Kidney tubule cell (primary cell): ENCODE data around the gene GRK5.
"Not testable (repeated sequence)": the region's sequence is repeated elsewhere in the genome, so short reads cannot be mapped to it uniquely, and the experiment has no call there.

Experiments used
- DNase-seq: peaks from one replicate; pipeline ENCODE4 v3.0.0-alpha.2; 2018; ENCODE audit warnings: low spot score

The GRK5 gene

DNA sequence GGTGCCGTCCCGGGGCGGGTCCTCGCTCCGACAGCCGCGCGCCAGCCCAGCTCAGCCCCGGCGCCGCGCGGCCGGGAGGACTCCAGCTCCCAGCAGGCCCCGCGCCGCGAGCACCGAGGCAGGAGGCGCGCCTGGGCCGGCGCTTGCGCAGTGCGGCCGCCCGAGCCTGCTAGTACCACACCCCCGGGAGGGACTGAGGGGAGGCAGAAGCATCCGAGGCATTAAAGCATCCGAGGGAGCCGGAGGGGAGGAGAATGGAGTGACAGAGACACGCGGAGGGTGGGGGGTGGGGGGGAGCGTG, at the start of gene GRK5:
Gene GRK5, plus strand, starts transcription at position 206 of the 301 bp plus-strand sequence. CDS start 347 bp downstream, outside the sequence.
- peak; percentile 96 for DNase-seq

DNA sequence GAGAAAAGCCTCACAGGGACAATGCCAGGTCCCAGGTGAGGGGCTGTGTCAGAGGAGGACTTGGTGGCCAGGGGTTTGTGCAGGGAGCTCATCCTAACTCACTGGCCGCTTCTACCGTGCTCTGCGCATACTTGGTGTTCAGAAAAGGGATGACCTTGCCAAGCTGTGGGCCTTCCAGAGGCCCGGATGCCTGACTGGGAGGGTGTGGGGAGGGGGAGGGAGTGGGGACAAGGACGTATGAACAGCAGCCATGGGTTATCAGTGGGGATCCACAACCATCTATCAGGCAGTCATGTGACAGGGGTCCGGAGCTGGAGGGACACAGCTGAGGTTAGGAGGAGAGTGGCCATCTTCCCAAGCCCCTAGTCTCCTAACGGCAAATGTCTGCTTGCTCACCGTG, 48.0 kb upstream of the GRK5 start:
- DNase-seq = no peak

DNA sequence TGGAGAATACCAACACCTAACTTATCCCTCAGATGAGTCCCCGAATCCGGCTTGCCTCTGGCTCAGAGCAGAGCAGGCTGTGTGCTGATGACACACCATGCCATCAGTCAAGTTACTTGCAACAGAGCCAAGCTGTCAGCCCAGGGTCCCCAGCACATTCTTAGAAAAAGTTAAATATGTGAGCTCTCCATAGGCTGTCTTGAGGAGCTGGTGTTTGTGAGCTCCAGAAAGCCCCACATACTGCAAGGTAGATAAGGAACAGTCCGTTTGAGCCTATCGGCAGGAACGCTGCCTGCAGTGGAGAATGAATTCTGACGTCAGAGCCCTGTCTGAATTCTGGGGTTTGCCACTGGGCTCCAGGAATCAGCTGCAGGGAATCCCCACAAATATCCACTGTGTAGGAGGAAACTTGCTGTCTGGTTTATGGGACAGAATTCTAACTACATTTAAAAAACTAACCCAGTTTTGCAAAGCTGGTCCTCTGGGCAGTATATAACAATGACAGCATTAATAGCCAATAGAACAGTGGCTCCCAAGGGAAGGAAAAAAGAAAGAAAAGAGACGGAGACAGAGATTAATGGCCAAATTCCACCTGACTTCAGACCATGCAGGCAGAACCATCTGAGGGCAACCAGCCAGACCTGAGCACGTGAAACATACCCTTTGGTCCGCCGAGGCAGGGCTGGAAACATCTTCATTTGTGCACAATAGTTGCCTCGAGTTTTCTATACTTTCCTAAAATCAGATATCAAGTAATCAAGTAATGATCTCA, 45.5 kb upstream of the GRK5 start:
- DNase-seq = peak; percentile 57

DNA sequence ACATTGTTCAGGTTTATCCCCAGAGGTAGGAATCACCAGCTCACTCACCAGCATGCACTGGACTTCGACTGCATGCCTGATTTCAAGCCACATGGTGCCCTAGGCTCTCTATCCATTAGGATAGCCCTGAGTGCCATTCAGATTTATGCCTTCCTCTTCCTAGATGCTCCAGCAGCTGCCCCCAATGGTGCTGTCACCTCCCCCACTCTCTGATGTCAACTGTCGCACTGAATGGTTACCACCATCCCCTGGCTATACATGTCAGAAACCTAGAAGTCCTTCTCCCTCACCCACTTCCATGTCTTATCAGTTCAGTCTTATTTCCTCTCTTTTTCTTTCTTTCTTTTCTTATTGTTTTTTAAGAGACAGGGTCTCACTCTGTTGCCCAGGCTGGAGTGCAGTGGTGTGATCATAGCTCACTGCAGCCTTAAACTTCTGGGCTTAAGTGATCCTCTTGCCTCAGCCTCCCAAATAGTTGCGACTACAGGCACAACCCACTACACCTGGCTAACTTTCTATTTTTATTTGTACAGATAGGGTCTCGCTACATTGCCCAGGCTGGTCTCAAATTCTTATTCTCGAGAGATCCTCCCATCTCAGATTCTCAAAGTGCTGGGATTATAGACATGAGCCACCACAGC, 44.8 kb upstream of the GRK5 start:
- DNase-seq = no peak

DNA sequence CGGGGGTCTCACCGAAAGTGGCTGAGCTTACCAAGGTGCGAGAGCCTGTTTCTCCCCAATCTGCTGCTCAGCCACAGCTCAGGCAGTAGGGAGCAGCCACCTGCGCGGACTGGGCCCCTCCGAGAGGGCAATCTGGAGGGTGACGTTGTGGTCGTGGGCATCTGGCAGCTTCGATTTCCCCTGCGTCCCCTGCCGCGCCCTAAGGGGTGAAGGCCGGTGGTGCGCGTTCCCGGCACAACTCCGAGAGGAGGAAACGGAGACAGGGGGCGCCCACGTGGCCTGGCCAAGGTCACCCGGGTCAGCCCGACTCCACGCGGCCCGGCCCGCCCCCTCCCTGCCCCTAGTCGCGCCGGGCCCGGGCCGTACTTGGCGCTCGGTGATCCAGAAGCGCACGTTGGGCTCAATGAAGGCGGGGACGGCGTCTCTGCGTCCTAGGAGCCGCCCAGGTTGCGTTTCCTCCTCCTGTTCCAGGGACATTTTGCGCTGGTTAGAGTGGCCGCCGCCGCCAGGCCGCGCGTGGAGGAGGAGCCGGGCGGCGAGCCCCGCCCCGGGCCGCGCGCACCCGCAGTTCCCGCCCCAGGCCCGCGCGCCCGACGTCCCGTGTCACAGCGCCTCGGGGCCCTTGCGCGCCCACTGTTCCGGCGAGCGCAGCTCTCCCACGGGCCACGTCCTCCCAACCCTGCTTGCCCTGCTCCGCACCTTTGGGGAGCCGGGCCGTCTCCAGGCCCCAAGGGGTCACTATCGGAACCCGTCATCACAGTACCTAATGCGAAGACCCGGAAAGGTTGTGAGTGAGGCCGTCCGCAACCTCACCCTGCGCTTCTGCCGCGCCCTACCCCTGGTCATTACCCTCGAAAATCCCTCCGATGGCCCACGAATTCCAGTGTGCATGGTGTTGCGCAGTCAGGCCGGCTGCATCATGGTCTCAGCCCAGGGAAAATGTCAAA, 41.9 kb upstream of the GRK5 start, which contains the start of gene SFXN4:
Gene SFXN4, minus strand, starts transcription at position 544 of the 947 bp plus-strand sequence. Its CDS starts 67 bp downstream, at position 477.
- DNase-seq = peak; percentile 75

DNA sequence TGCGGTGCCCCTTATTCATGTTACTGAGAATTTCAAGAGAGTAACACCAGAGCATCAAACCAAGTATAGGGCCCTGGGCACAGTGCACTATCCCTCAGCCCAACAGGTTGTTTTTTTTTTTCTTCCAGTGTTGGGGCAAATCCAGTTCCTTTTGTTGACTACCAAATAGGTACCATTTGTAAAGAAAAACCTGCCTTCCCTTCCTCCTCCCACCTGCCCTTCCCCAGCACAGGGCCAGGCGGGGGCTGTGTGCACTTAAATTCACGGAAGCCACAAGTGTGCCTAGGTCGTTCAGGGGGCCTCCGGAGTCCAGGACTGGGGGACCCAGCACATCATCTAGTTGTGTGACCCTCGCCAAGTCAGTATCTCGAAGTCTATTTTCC, 41.3 kb upstream of the GRK5 start:
- DNase-seq = no peak

DNA sequence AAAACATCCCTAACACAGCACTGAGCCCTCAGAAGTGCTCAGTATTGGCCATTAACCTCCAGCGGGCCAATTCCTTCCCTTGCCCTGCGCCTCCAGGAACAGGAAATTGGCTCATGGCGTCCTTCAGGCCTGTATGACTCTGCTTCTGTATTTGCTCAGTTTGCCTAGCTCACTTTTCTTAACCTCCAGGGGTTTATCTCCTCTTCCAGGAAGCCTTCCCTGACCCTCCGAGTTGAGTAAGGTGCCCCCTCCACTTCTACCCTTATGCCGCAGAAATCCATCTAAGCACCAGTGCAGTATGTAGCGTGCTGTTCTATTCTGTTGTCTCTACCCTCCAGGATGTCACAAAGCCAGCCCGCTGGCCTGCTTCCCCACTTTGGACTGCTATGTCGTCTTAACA, 40.8 kb upstream of the GRK5 start:
- DNase-seq = no peak

DNA sequence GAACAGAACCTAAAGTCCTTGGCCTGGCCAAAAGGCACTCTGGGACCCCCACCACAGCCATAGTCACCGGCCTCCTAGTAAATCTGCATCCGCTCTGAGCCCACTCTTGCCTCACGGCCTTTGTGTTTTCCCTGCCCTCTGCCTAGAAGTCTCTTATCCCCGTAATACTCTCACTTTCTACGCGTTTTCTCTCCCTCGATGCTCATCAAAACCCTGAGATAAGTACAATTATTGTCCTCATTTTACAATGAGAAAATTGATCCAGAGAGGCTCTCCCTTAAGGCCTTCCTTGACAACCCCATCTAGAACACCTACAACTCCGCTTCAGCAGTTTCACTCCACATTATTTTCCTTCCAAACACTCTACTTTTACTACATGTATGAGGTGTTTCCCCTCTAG, 40.3 kb upstream of the GRK5 start:
- DNase-seq = no peak

DNA sequence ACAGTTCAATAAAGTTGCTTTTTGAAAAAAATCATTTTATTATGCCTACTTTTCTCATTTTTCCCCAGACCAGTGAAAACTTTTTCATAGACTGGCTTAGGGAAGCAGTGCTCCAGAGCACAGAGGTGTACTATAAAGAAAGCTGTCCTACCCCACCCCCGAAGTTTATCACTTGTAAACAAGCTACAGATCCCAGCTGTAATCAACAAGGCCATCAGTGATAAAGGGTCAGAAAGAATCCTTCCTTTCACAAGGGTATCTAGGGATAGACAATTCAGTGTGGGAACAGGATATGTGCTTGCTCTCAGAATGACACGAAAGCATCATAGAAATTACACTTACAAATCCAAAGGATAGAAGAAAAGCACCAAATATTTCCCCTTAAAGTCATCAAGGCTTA, 33.3 kb upstream of the GRK5 start:
- DNase-seq = no peak

DNA sequence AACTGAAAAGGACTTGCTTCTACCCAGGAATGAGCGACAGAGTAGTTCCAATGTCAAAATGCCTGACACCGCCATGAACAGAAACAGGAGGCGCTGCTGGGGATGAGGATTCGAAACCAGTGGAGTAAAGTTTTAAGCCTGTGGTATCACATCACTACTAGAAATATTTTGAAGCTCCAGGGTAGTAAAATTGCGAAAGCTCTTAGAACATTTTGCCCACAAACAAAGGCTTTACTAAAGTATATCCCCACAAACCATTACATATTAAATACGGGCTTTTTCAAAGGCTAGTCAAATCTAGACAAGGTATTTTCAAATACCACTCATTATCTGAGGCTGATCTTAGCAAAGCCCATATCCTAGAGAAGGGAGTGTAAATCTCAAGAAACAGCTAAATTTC, 31.2 kb upstream of the GRK5 start:
- DNase-seq = no peak

DNA sequence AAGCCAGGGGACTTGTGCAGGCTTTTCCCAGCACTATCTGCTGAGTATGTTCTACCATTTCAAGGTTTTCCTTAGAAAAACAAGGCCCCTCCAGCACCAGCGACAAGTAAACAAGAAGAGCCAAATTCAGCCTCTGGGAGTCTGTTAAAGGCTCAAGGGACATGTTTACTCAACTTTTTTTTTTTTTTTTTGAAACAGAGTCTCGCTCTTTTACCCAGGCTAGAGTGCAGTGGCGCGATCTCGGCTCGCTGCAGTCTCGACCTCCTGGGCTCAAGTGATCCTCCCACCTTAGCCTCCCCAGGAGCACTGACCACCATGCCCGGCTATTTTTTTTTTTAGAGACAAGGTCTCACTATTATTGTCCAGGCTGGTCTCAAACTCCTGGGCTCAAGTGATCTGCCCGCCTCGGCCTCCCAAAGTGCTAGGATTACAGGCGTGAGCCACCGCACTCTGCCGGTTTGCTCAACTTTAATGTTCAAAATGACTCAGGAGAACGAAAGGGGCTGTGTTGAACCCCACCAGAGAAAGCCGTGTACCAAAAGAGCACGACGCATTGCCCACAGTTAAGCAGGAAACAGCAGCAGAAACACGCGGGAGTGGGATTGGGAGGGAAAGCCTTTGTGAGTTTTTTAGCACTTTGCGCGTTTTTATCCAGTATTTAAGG, 29.5 kb upstream of the GRK5 start:
- DNase-seq = no peak

DNA sequence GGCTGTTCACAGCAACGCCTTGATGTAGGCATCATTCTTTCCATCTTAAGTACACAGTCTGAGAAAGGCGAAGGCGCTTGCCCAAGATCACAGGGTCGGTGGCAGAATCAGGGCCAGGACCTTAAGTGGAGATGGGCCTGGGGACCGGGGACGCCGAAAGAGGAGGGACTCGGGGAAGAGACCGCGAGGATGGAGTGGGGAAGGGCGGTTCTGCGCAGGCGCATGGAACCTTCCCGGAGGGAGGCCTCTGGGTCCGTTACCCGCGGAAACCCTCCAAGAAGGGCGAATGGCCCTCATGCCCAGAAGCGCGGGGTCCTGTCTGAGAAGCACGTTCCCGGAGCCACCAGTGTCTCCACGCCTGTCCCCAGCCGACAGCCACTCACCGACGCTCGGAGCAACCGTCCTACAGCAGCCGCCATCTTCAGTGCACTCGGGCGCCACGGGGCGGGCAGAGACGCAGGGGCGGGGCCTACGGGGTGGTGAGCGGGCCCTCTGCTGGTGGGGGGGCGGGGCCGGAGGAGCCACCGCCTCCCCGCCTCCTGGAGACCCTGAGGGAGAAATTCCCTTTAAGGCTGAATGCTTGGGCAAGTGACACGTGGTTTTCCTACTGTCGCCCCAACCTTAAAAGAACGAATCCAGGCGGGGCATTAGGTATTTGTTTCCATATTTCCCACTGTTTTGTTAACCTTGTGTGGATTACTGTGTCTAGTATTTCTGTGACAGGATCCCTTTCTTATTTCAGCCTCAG, 28.8 kb upstream of the GRK5 start, which contains the start of gene PRDX3:
Gene PRDX3, minus strand, starts transcription at position 441 of the 748 bp plus-strand sequence. Its CDS starts 22 bp downstream, at position 419.
- DNase-seq = peak; percentile 92

DNA sequence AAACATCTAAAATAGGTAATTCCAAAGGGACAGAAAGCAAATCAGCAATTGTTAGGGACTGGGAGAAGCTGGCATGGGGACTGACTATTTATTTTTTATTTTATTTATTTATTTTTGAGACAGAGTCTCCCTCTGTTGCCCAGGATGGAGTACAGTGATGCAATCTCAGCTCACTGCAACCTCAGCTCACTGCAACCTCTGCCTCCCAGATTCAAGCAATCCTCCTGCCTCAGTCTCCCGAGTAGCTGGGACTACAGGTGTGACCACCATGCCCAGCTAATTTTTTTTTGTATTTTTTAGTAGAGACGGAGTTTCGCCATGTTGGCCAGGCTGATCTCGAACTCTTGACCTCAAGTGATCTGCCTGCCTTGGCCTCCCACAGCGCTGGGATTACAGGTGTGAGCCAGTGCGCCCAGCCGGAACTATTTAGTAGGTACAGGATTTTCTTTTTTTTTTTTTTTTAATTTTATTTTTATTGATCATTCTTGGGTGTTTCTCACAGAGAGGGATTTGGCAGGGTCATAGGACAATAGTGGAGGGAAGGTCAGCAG, 26.4 kb upstream of the GRK5 start:
- not testable (repeated sequence) for DNase-seq

DNA sequence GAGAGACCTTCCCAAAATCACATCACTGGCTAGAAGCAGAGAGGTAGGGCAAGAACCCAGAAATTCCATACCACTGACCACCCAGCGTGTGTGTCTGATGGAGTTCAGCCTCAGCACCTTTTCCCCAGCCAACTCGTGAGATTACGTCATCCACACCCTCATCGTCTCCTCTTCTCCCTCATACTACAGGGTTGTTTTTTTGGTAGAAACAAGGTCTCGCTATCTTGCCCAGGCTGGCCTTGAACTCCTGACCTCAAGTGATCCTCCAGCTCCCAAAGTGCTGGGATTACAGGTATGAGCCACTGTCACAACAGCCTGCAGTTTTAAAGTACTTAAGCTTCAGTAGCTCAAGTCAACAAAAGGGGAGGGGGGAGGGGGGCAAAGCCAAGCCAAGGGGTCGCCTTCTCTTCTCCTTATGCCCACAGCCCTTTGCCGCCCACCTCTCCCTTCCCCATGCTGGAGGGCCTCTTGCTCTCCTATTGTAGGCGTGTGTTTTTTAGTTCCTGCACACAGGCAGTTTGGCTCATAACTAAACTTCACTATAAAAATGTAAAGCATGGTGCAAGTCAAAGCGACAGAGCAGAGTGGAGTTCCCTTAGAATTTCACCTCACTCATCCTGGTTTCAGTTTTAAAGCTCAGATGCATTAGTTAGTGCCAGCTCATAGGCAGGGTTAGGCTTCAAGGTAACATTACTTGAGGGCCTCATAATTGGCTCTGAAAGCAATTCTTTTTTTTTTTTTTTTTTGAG, 23.5 kb upstream of the GRK5 start:
- DNase-seq = no peak

DNA sequence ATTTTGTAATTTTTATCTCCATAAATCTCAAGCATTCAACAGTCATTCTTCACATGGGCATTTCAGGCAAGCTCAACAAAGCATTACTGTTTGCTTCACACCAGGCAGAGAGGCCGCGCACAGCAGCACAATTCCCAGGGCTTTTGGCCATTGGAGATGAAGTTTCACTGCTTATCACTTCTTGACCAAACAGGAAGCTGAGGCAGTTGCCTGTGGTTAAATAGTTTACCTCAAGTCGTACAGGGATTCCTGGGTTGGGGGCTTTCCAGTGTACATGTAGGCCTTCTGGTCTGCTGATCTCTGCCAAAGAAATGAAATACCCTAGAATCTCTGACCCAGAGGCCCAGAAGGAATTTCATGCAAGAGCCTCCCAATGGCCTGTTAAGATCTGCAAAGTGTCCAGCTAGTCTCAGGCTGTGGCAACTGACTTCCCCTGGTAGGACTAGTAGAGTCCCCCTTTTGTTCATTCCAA, 17.5 kb upstream of the GRK5 start:
- peak; percentile 42 for DNase-seq

DNA sequence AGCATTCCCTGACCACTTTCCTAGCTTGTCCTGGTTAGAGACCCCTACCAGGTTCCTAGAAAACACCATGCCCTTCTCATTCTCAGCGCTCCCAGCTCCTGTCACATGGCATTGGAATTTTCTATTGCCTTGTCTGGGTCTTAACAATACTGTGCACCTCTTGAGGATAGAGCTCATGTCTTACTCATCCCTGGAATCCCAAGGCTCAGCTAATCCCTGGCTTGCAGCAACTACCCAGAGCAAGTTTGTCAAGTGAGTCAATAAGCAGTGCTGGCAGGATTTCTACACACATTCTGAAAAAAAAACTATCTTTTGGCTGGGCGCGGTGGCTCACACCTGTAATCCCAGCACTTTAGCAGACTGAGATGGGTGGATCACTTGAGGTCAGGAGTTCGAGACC, 17.0 kb upstream of the GRK5 start:
- peak; percentile 97 for DNase-seq

DNA sequence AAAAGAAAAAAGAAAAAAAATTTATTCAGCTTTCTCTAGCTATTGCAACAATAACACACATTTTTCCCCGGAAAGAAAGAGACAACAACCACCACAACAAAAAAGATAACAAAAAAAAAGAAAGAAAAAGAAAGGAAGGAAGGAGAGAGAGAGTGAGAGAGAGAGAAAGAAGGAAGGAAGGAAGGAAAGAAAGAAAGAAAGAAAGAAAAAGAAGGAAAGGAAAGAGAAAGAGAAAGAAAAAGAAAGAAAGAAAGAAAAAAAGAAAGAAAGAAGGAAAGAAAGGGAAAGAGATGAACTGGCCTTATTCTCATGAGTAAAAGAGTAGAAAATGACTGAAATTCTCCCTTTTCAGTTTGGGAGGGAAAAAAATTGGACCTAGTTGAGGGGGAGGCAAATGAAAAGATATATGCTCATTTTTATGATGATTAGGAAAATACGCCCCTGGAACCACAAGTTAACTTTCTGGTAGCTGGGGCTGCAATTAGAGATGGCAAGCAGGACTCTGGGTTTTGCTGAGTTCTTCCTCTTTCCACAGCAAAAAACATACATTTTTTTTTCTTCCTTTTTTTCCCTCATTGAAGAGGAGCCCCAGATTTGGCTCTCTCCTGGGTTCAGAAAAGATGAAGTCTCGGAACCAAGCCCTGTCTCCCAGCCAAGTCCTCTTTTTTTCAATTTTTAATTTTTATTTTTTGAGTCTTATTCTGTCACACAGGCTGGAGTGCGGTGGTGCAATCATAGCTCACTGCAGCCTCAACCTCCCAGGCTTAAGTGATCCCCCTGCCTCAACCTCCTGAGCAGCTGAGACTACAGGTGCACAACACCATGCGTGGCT, 16.2 kb upstream of the GRK5 start:
- no peak for DNase-seq

DNA sequence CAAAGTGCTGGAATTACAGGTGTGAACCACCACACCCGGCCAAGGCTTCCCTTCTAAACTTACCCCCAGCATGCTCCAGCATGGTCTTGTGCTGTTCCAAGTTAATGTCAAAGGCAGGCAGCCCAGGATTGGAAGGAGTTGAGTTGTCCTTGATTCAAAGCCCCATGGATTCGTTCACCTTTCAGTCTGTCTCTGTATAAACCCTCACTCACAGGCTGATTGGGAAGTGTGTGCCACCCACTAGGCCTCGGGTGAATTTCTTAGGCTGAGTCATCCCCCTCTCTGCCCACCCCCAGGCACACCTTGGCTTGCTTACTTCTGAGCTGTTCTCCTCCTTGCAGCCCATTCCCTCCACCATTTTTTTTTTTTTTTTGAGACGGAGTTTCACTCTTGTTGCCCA, 15.5 kb upstream of the GRK5 start:
- DNase-seq = peak; percentile 57

DNA sequence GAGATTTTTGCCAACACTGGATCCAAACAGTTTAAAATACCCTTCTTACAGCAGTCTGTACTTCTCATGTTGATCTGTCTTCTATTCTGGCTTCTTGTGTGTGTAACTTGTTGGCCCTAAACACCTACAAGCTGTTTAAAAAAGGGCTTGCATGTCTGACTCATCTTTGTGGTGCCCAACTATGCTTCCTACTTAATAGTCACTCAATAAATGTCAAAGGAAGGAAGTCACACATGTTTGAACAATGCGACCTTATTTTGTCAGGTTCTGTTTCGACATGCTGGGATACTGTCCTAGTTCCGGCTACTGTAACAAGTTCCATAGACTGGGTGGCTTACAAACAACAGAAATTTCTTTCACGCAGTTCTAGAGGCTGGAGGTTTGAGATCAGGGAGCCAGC, 9.4 kb upstream of the GRK5 start:
- peak; percentile 71 for DNase-seq
